ENCODE data around the gene PRKACA.

Gene PRKACA

DNA sequence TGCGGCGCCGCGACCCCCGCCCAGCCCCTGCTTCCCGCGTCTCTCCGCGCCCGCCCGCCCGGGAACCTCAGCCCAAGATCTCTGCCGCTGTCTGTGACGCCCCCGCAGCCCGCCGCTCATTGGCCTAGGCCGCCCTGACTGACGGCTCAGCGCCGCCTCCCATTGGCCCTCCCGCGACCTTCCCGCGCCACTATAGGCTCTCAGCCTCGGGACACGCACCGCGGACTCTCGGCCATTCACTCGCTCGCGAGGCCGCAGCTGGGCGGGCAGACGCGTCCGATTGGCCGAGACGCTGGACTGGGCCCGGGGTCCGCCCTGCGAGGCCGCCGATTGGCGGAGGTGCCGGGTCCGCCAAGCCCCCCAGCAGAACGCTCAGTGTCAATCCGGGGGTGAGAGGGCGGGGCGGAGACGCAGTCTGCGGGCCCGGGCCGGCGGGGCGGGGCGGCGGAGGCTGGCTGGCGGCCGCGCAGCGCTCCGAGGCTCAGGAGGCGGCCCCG, at the start of gene PRKACA:
PRKACA (minus strand) TSS at position 95 of the 497 bp plus-strand sequence. CDS start 215 bp downstream, outside the sequence.
- FAIRE-seq: peak; percentile 98
- peak; percentile 98 for DNase-seq (ENCODE audit: extremely low spot score, insufficient read length, low read depth)

DNA sequence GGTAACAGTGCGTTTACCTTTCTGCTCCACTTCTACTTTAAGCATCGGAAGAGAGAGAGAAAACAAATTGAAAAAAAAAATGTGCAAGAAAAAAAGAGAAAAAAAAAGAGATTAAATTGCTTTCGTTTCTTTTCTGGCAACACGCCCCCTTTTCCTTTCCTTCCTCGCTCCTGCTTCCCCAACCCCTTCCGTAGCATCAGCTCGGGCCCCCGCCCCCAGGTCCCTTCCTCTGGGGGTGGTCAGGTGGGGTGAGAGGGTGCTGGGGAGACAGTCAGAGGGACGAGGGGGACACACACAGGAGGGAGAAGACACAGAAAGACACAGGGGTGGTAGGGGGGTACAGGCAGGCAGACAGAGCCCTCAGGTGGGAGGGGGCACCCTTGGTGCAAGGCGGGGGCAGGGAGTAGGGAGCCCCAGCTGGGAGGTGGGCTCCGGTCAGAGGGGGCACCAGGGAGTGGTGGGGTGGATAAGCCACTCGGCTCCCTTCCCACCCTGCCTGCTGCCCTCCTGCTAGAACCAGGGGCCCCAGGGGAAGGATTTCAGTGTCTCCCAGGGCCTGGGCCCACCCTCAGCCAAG, 49.5 kb upstream of the PRKACA start:
- no peak for FAIRE-seq
- no peak for DNase-seq (ENCODE audit: extremely low spot score, insufficient read length, low read depth)

DNA sequence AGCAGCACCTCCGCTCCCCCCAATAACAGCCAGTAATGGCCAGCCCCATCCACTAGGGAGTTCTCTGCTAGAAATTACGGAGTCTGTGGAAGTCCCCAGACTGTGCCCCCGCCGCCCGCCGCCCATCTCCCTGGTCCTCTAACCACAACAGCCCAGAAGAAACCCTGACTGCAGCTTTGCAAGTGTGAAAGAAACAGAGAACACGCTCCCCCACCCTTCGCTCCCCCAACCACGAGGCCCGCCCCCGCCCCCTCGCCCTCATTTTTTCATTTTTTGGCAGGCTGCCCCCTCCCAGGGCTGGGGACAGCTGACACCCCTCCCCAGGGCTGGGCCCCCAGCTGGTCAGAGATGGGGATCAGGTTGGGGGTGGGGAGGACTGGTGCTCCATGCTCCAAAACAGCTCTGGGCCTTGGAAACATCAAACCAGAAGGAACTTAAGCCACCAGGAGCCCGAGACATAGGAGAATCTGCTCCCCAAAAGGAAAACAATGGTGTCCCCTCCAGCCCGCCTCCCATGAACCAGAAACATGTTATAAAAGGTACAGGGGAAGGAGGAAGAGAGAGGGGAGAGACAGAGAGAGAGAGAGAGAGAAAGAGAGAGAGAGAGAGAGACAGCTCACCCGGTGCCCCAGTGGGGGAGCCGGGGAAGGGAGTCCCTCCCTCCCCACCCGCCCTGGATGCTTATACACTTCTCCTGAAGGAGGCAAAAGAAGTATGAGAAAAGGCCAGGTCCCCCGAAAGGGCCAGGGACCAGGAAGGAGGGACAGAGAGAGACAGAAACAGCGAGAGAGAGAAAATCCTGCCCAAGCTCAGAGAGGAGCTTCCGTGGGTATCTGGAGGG, 48.6 kb upstream of the PRKACA start:
- no peak for DNase-seq (ENCODE audit: extremely low spot score, insufficient read length, low read depth)
- no peak for FAIRE-seq

DNA sequence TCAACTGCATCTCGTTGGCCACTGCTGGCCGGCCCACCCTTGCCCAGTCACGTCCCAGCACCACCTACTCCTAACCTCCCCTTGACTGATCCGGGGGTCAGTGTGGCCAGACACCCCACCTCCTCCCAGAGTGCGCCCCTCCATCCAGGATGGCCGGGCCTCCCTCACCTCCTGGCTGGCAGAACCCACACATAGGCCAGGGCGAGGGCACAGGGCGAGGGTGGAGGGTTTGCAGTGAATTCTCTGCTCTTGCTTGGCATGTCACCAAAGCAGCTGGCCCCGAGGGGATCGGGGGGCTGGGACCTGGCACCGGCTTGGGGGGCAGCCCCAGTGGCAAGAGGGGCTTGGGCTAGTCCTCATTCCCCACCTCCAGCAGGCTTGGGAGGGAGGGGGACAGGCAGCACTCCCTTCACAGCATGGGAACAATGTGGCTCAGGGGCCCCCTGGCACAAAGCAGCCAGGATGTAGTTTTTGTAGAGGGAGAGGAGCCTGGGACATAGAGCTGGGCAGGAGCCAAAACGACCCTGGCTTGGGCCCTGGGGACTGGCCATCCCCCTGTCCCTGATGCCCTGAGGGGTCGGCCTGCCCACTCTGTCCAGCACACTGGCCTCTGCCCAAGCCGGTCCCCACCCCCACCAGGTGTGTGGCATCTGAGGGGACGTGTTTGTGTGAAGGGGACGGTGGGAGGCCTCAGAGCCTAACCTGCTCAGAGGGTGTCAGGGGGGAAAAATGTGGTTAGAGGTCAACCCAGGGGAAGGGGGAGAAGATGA, 47.3 kb upstream of the PRKACA start:
- FAIRE-seq: no peak
- DNase-seq (ENCODE audit: extremely low spot score, insufficient read length, low read depth): no peak

DNA sequence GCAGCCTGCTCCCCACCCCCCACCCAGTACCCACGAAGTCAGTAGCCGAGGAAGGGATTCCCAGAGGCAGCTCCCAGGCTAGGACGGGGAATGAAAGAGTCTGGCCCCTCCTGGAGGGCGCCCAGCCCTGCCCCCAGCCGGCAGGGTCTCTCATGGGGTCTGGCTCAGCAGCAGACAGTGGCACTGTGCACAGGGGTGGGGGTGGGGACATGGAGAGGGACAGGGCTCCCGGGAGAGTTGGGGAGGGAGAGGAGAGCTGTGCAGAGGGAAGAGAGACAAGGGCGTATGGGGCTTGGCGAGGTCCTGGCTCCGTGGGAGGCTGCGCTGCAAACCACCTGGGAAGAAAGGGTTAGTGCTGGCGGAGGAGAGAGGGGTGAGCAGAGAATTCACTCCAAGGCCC, 46.5 kb upstream of the PRKACA start:
- DNase-seq (ENCODE audit: extremely low spot score, insufficient read length, low read depth) (no peak), FAIRE-seq (no peak)

DNA sequence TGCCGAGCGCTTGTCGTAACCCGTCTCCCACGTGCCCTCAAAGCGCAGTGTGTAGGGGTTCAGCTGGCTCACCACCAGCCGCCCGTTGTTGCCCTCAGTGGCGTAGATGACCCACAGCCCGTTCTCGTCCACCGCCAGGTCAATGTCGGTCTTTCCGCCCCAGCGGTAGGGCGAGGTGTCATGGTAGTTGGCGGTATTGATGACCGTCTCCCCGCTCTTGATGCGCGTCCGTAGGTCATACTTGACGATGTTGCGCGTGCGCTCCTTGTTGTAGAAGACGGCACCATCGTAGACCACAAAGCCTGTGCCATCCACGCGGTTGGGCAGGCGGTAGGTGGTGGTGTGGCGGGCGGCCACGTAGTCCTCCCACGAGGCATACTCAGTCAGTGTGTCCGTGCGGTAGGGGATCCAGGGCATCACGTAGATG, 45.3 kb upstream of the PRKACA start:
- FAIRE-seq (no peak), DNase-seq (ENCODE audit: extremely low spot score, insufficient read length, low read depth) (no peak)

DNA sequence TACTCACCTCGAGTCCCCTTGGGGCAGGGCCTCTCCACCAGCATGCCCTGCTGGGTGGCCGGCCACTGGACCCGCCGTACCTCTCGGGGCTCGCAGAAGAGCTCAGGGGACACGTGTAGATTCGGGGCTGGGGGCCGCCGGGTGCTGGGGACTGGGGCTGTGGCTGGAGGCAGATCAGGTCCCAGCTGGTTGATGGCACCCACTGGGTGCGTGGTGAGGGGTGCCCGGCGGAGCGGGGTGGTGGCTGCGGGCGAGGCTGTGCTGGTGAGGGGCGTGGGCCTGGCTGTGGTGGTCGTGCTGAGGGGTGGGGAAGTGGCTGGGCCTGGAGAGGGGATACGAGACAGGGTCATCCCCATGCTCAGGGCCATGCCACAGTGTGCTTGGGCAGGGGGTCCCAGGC, 43.7 kb upstream of the PRKACA start:
- DNase-seq (ENCODE audit: extremely low spot score, insufficient read length, low read depth): no peak
- no peak for FAIRE-seq

DNA sequence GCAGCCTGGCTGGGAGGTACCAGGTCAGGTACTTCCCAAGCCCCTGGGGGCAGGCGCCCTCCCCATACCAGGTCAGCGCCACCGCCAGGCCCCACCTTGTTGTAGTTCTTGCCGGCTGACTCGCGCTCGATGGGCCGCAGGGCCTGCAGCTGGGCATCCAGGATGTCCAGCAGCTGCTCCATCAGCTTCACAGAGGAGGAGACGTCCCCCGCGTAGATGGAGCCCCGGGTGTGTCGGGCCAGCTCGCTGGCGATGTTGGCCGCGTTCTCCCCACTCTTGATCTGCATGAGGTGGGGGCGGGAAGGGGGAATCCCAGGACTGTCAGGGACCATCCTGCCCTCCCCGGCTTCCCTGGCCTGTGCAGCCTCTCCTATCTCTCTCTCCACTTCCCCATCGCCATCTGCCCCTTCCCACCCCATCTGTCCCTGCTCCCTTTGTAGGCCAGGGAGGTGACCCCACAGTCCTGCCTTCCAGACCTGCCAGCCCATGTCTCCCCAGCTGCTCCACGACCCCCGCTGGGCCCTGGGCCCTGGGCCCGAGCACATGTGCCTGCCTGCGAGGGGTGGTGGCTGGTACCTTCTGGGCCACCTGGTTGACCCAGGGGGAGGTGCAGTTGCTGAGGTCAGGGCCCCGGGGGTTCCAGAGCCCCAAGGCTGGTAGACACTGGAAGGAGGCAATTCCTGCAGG, 42.6 kb upstream of the PRKACA start:
- no peak for FAIRE-seq
- DNase-seq (ENCODE audit: extremely low spot score, insufficient read length, low read depth): no peak

DNA sequence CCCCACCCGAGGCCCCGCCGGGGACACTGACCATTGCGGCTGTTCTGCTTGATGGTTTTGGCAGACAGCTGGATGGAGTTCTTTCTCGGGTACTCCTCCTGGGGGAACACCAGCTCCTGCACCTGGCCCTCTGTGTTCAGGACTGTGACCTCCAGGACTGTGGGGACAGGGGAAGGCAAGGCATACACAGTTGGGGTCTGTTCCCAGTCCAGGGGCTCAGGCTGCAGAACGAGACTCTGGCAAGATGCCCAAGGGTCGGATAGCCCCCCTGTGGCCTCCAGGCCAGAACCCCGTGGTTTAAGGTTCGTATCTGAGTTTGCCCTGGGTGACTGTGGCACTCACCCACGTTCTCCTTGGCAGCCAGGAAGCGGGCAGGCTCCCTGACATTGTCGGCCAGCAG, 41.5 kb upstream of the PRKACA start:
- DNase-seq (ENCODE audit: extremely low spot score, insufficient read length, low read depth): no peak
- FAIRE-seq: no peak

DNA sequence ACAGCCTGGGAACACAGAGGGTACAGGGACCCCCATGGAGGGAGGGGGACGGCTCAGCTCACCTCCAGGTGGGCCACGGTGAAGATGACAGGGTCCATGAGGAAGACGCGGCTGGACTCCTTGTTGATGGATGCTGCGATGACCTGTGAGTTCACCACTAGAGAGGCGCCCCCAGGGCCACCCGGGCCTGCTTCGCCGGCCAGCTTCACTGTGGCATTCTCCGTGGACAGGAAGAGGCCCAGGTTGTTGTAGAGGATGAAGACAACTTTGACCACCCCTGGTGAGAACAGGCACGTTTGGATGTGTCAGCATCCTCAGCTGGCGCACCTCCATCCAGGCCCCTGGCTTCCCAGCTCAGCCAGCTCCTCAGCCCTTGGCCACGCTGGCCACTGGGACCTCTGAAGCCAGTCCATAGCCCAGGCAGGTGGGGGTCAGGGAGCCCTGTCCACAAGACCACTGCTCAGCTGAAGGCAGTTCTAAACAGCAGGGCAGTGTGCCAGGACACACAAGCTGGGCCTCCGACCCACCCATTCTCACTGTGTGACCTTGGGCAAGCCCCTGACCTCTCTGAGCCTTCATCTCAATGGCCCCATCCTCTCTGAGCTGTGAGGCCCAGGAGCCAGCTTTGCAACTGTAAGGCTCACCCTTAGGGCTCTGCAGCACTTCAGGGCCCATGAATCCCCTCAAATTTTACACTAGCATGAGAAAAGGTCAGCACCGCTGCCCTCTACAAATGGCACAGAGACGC, 40.9 kb upstream of the PRKACA start:
- FAIRE-seq (no peak), DNase-seq (ENCODE audit: extremely low spot score, insufficient read length, low read depth) (no peak)

DNA sequence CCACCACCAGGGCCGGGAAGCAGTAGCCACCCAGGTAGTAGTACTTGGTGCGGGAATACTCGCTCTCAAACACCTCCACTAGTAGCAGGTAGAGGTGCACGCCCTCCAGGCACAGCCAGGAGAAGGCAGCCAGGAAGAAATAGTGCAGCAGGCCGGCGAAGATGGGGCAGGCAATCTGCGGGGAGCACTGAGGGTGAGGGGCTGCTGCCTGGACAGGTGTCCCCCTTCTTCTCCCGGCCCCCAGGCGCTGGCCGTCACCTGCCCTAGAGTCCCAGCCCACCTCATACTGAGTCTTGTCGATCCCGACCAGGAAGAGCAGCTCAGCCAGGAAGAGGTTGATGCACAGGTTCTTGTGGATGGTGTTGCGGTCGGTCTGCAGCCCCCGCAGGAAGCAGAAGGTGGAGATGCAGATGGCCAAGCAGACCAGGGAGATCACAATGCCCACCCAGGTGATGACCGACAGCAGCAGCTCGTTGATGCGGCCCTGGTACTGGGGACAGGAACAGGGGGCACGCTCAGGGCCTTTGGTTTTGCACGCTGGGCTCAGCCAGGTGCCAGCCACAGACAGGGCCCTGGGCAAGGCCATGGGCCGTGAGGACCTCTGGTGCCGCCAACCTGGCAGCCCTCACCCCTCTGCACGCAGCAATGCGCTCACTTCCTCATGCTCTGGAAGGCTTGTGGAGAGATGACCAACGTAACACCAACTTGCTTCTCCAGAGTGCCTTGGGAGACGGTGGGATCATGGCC, 39.6 kb upstream of the PRKACA start:
- DNase-seq (ENCODE audit: extremely low spot score, insufficient read length, low read depth): no peak
- FAIRE-seq: no peak

DNA sequence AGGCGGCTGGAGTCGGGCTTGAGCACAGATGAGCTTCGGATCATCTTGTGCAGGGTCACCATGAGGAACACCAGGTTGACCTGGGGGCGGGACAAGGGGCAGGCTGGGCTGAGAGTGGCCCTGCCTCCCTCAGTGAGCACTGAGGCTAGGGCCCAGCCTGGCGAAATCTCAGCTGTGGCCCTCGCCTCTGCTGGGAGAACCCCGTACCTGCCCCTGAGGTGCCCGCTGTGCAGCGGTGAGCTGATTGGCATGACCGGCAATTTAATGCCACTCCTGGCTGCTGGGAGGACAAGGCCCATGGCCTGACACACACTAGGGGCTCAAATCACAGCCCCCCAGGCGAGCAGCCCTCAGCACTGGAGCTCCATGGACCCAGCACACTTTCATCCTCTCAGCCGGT, 38.6 kb upstream of the PRKACA start:
- DNase-seq (ENCODE audit: extremely low spot score, insufficient read length, low read depth): no peak

DNA sequence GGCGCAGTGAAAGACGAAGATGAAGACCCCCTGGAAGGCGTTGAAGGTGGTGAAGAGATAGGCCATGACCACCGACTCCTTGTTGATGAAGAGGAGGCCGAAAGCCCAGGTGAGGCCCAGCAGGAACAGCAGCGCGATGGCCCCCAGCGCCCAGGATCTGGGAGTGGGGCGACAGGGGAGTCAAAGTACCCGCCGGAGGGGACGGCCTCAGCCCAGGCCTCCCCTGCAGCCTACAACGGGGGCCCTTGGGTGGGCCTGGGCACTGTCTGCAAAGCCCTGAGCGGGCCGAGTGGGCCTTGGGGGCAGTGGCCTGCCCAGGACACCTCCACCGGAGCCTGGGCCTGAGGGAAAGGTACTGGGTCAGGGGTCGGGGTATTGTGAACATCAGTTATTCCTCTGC, 37.8 kb upstream of the PRKACA start:
- no peak for DNase-seq (ENCODE audit: extremely low spot score, insufficient read length, low read depth)
- no peak for FAIRE-seq

More for the DNA sequence above, 38.6 kb upstream of the PRKACA start:
- FAIRE-seq: no peak

DNA sequence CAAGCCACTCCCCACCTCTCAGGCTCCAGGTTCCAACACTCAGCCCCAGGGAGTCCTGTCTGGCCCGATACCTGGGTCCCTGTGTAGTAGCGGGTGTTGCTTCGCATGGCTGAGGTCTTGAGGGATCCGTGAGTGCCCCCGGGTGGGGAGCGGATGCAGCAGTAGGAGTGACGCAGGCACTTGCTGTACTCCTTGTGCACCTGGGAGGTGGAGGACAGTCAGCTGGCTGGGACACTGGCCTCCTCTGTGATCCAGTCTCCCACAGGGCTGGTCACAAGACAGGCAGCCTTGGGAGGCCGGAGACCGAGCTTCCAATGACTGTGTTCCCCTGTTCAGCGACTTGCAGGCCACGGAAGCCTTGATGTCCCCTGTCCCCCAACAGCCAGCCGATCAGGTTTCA, 35.2 kb upstream of the PRKACA start:
- no peak for FAIRE-seq
- no peak for DNase-seq (ENCODE audit: extremely low spot score, insufficient read length, low read depth)

DNA sequence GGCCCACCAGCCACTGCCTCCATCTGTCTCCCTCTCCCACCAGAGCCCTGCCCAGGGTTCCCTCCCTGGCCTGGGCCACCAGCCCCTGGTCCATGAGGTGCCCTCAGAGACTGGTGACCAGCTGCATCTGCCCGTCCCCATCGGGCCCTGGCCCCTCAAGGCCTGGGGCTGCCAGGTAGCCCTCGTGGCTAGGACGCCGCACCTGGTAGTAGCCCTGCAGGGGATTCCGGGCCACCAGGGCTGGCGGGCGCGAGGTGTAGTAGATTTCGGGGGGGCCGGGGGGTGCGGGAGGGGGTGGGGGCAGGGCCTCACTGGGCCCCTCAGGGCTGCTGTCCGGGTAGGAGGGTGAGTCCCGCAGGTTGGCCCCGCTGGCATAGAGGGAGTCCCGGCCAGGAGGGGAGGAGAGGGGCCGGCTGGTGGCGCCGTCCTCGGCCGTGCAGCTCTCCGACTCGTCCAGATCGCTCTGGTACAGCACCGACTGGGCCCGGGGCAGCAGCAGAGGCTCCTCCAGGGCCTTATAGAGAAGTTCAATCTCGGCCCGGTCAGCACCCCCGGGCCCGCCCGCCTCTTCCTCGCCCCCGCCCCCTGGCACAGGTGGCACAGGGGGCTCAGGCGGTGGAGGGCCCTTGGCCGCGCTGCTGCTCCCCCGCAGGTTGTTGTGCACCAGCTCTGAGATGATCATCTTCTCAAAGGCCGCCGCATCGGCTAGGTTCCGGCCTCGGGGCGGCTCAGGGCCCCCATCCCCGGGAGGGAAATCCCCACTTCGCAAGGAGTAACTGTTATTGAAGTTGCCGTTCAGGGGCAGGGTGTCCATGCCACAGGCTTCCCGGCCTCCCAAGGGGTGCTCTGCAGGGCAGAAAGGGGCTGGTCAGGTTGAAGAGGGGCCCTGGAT, 33.5 kb upstream of the PRKACA start:
- no peak for DNase-seq (ENCODE audit: extremely low spot score, insufficient read length, low read depth)
- FAIRE-seq: no peak

DNA sequence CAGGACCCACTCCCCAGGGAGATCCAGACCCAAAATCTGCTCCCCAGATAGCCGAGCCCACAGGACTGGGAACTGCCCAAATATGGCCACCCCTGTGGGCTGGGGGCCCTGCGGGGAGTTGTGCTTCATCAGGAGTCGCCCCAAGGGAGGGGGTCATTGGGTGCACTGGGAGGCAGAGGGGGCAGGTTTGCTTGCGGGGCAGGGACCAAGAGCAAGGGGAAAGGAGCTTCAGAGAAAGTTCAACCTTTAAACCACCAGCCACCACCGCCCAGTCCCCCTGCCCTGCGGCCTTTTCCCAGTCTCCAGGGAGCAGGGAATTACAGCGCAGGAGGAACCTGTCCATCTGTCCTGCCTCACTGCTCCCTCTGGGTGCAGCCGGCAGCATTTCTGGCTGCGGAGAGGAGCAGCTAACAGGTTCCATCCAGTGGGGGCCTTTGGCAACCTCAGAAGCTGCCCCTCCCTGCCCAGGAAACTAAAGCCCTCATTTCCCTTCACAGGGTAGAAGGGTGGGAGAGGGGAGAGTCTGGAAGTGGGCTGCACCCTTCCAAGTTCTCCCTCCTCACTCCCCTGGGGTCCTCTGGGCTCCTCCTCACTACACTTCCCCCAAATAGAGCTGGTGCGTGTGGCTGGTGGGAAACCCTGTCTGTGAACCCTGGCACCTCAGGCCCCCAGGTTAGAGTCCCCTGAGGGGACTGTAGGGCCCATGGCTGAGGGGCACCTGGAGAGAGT, 32.6 kb upstream of the PRKACA start:
- no peak for FAIRE-seq
- DNase-seq (ENCODE audit: extremely low spot score, insufficient read length, low read depth): no peak

DNA sequence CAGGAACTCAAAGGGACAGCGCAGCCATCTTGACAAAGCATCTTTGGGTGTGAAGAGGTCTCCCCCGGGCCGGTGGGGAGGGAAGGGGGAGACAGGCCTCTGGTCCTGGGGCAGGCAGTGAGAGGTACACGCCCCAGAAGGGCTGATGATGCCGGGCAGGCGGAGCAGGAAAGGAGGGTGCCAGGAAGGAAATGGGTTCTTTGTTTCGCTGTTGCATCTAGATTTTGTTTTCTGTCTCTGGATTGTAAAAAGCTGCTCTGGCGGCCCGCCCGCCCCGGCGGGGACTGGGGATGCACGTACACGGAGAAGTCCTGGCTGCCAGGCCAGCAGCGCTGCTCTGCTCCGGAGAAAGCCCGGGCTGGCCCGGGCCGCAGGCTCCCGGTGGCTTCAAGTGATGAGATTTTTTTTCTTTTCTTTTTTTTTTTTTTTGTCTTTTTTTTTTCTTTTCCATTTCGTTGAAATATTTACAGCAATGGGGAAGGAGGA, 32.0 kb upstream of the PRKACA start:
- FAIRE-seq: no peak

More for the DNA sequence above, 32.0 kb upstream of the PRKACA start:
- no peak for DNase-seq (ENCODE audit: extremely low spot score, insufficient read length, low read depth)
